A375 (cell line): ENCODE measurements around the gene SLC12A5. TPM values are rescaled to one million over a fixed set of nuclear protein-coding genes. Genes with fewer than 3 reads are reported as not detected.

Source experiments
- total RNA-seq: library from RNA; depleted of rRNA; stranded (reverse); fragments of >200 nt; shearing (Covaris generic); gene quantifications from 2 replicates; pipeline ENCODE4 v1.2.3, GENCODE V29; 2014; rRNA removed

Gene SLC12A5
- not detected in 2 replicates for total RNA-seq

GRCh38 chr20:46028772-46029371, at the start of gene SLC12A5:
TSS of gene SLC12A5 (plus strand) at chr20:46029215. CDS start at chr20:46029345, 130 bp downstream.

GRCh38 chr20:46089417-46090388, 60.7 kb downstream of the SLC12A5 start, which contains the start of gene NCOA5:
TSS of gene NCOA5 (minus strand) at chr20:46089962. CDS start at chr20:46079424, 10,538 bp downstream.

Other genes with a start within 250 kb of the SLC12A5 start
- gene WFDC3, start 237.3 kb upstream of the SLC12A5 start, total RNA-seq: 0.41 and 1.9 TPM in 2 replicates
- 100 and 116 TPM in 2 replicates for gene DNTTIP1, start 237.3 kb upstream of the SLC12A5 start, total RNA-seq
- gene UBE2C, start 216.6 kb upstream of the SLC12A5 start, total RNA-seq: 200 and 242 TPM in 2 replicates
- gene TNNC2, start 201.9 kb upstream of the SLC12A5 start, total RNA-seq: 1.7 TPM in 1 of 2 replicates, not detected in the other
- 89.4 and 89.5 TPM in 2 replicates for gene SNX21, start 195.4 kb upstream of the SLC12A5 start, total RNA-seq
- gene ACOT8, start 171.8 kb upstream of the SLC12A5 start, total RNA-seq: 52.4 and 54.0 TPM in 2 replicates
- 3.1 and 3.8 TPM in 2 replicates for gene ZSWIM3, start 171.6 kb upstream of the SLC12A5 start, total RNA-seq
- 6.6 and 13.4 TPM in 2 replicates for gene ZSWIM1, start 148.0 kb upstream of the SLC12A5 start, total RNA-seq
- 2.6 and 3.1 TPM in 2 replicates for gene SPATA25, start 141.6 kb upstream of the SLC12A5 start, total RNA-seq
- 6.0 and 6.7 TPM in 2 replicates for gene NEURL2, start 138.0 kb upstream of the SLC12A5 start, total RNA-seq
- gene CTSA, start 137.9 kb upstream of the SLC12A5 start, total RNA-seq: 59.4 and 69.5 TPM in 2 replicates
- gene PLTP, start 117.1 kb upstream of the SLC12A5 start, total RNA-seq: 73.1 and 78.4 TPM in 2 replicates
- 13.1 and 14.9 TPM in 2 replicates for gene PCIF1, start 94.5 kb upstream of the SLC12A5 start, total RNA-seq
- gene ZNF335, start 57.0 kb upstream of the SLC12A5 start, total RNA-seq: 32.9 and 37.4 TPM in 2 replicates
- gene MMP9, start 20.3 kb upstream of the SLC12A5 start, total RNA-seq: 0.11 and 0.21 TPM in 2 replicates
- gene NCOA5, start 60.7 kb downstream of the SLC12A5 start, total RNA-seq: 20.6 and 21.6 TPM in 2 replicates
- gene CD40, start 89.1 kb downstream of the SLC12A5 start, total RNA-seq: 5.4 and 6.1 TPM in 2 replicates